CD4-positive, alpha-beta T cell treated with Interleukin-4 for 1 hour (primary cell): Measurements from ENCODE around the gene ACCS.

Source experiments
- DNase-seq, 2 donors: peaks; one replicate each; pipeline ENCODE4 v3.0.0-alpha.2; 2020 to 2022

ACCS gene

GRCh38 chr11:44065841-44066731 lies at the start of gene ACCS:
Gene ACCS (plus strand): TSS chr11:44066270. CDS start chr11:44067628, 1,358 bp downstream.
- peak; percentile 89 to 90 for DNase-seq

GRCh38 chr11:44016546-44017442 lies 49.3 kb upstream of the ACCS start:
- no peak for DNase-seq

- DNase-seq = no peak
Measured at GRCh38 chr11:44017443-44018126, 48.5 kb upstream of the ACCS start.

- DNase-seq = no peak
Measured at GRCh38 chr11:44018127-44018521, 47.9 kb upstream of the ACCS start.

GRCh38 chr11:44018829-44019228 lies 47.2 kb upstream of the ACCS start:
- DNase-seq = no peak

- no peak for DNase-seq
Measured at GRCh38 chr11:44024977-44025376, 41.1 kb upstream of the ACCS start.

GRCh38 chr11:44025727-44026126 lies 40.3 kb upstream of the ACCS start:
- DNase-seq = no peak

- DNase-seq = no peak
Measured at GRCh38 chr11:44028401-44028800, 37.7 kb upstream of the ACCS start.

- no peak for DNase-seq
Measured at GRCh38 chr11:44028816-44029506, 37.1 kb upstream of the ACCS start.

GRCh38 chr11:44029507-44029845 lies 36.6 kb upstream of the ACCS start:
- no peak for DNase-seq

- no peak for DNase-seq
Measured at GRCh38 chr11:44029977-44030911, 35.8 kb upstream of the ACCS start.

GRCh38 chr11:44030996-44031395 lies 35.1 kb upstream of the ACCS start:
- DNase-seq = no peak

- no peak for DNase-seq
Measured at GRCh38 chr11:44031549-44031948, 34.5 kb upstream of the ACCS start.

- DNase-seq = no peak
Measured at GRCh38 chr11:44032299-44033085, 33.6 kb upstream of the ACCS start.

- DNase-seq = no peak
Measured at GRCh38 chr11:44033411-44033850, 32.6 kb upstream of the ACCS start.

- no peak for DNase-seq
Measured at GRCh38 chr11:44033856-44034255, 32.2 kb upstream of the ACCS start.

- DNase-seq = no peak
Measured at GRCh38 chr11:44034639-44035038, 31.4 kb upstream of the ACCS start.

- DNase-seq = peak in 1 of 2 donors; percentile 27
Measured at GRCh38 chr11:44036811-44037657, 29.0 kb upstream of the ACCS start.

- DNase-seq = no peak
Measured at GRCh38 chr11:44037658-44037998, 28.4 kb upstream of the ACCS start.

- DNase-seq = no peak
Measured at GRCh38 chr11:44043157-44043556, 22.9 kb upstream of the ACCS start.
